Heart left ventricle (tissue), 13 donors: ENCODE results near the gene HDAC4.

Experiments
- CTCF ChIP-seq, 12 donors: fragments of 200-600 bp; sonication (generic) in 4 of 12; IDR thresholded peaks; one replicate each; pipeline versions ENCODE4 v1.5.0 to v1.8.0; 2018 to 2022; ENCODE audit warnings: antibody characterized with exemption in 12 of 12, mild to moderate bottlenecking in 5 of 12
- POLR2A ChIP-seq, 2 donors: fragments of 450-650 bp; IDR thresholded peaks; one replicate each; pipeline ENCODE4 v1.6.1; 2017; ENCODE audit warnings: antibody characterized with exemption in 2 of 2, mild to moderate bottlenecking in 2 of 2, moderate library complexity in 2 of 2
- donor health status: ischemic (EF 13 %, LVEDD 7.1; RV severe dilation, severe dysfunction).
- donor health status: DM: no; HTN: yes; CAD: no.
- donor health status: DM: no; HTN: no; CAD: no.
- donor health status: ischemic (EF 25% LVEDD 6.9; RV normal size, moderate dysfunction).
- donor health status: ischemic (EF 25% LVEDD 5.7; RV mildly dilated, moderate dysfunction).
- donor health status: ischemic (EF 35%, LVEDD 5.7; RV mildly dilated, moderate dysfunction).
- donor health status: nonischemic (EF 11% LVEDD 7.7; RV severe dilation, severe dysfunction).
- donor health status: DM: yes; HTN: yes; CAD: no.
- donor health status: PGD.
- donor health status: ischemic (EF 29% LVEDD 5.4; RV normal size, mild dysfunction).
- donor health status: nonischemic (EF 23%, LVEDD 6.1; RV moderate dilation, normal function).

GRCh38 chr2:239087046-239087710 lies 313.6 kb downstream of the HDAC4 start:
- TF ChIP-seq CTCF (IDR thresholded peaks at IDR 0.05) (no peak), POLR2A (IDR thresholded peaks at IDR 0.05) (no peak)
